H9 (cell line): ENCODE measurements around the gene PRR11. TPM values are rescaled to one million over a fixed set of nuclear protein-coding genes. Genes with fewer than 3 reads are reported as not detected.

ENCODE experiments used
- DNase-seq: peaks from one replicate; pipeline ENCODE4 v3.0.0-alpha.2; 2017
- H2AFZ ChIP-seq: one replicate; pipeline ENCODE4 v1.6.1; 2013; ENCODE audit warnings: mild to moderate bottlenecking, low read length, control low read depth, moderate library complexity
- H2AK5ac ChIP-seq: 2 replicates; pipeline ENCODE4 v1.6.1; 2013; ENCODE audit warnings: low read length, control low read depth, mixed read lengths; ENCODE audit not compliant: insufficient read length
- H2BK120ac ChIP-seq: one replicate; pipeline ENCODE4 v1.6.1; 2013; ENCODE audit warnings: low read depth, mild to moderate bottlenecking, low read length, control low read depth, inconsistent platforms; ENCODE audit not compliant: poor library complexity, severe bottlenecking
- H2BK12ac ChIP-seq: 2 replicates; pipeline ENCODE4 v1.6.1; 2013; ENCODE audit warnings: low read length, control low read depth, mixed read lengths, low read depth; ENCODE audit not compliant: insufficient read length
- H2BK15ac ChIP-seq: 2 replicates; pipeline ENCODE4 v1.6.1; 2013; ENCODE audit warnings: low read depth, low read length, control low read depth
- H2BK20ac ChIP-seq: one replicate; pipeline ENCODE4 v1.6.1; 2013; ENCODE audit warnings: low read depth, mild to moderate bottlenecking, low read length, control low read depth, inconsistent platforms; ENCODE audit not compliant: poor library complexity, severe bottlenecking
- H2BK5ac ChIP-seq: 2 replicates; pipeline ENCODE4 v1.6.1; 2013; ENCODE audit warnings: low read length, control low read depth, mixed read lengths; ENCODE audit not compliant: insufficient read length
- H3K14ac ChIP-seq: 2 replicates; pipeline ENCODE4 v1.6.1; 2013; ENCODE audit warnings: low read length, control low read depth; ENCODE audit not compliant: insufficient read depth
- H3K18ac ChIP-seq: 2 replicates; pipeline ENCODE4 v1.6.1; 2013; ENCODE audit warnings: low read depth, mild to moderate bottlenecking, mixed read lengths, low read length, control low read depth; ENCODE audit not compliant: insufficient read length
- H3K23ac ChIP-seq: 2 replicates; pipeline ENCODE4 v1.6.1; 2013; ENCODE audit warnings: low read length, control low read depth, mixed read lengths, low read depth; ENCODE audit not compliant: insufficient read length
- H3K23me2 ChIP-seq: 2 replicates; pipeline ENCODE4 v1.6.1; 2013; ENCODE audit warnings: low read depth, mild to moderate bottlenecking, mixed read lengths, low read length, control low read depth; ENCODE audit not compliant: insufficient read length, poor library complexity, severe bottlenecking
- H3K27ac ChIP-seq: 2 replicates; pipeline ENCODE4 v1.5.1; 2013; ENCODE audit warnings: low read length, control low read depth, mixed read lengths, low read depth; ENCODE audit not compliant: insufficient read length
- H3K27me3 ChIP-seq: 2 replicates; pipeline ENCODE4 v1.6.1; 2013; ENCODE audit warnings: low read length, control low read depth, inconsistent platforms; ENCODE audit not compliant: insufficient read depth
- H3K4ac ChIP-seq: 2 replicates; pipeline ENCODE4 v1.6.1; 2013; ENCODE audit warnings: low read depth, mild to moderate bottlenecking, control low read depth, inconsistent platforms, low read length, moderate library complexity
- H3K4me1 ChIP-seq: 2 replicates; pipeline ENCODE4 v1.6.1; 2013; ENCODE audit warnings: low read length, control low read depth, inconsistent platforms; ENCODE audit not compliant: insufficient read depth
- H3K4me2 ChIP-seq: 2 replicates; pipeline ENCODE4 v1.6.1; 2013; ENCODE audit warnings: low read length, control low read depth, mixed read lengths; ENCODE audit not compliant: insufficient read length, insufficient read depth
- H3K56ac ChIP-seq: 2 replicates; pipeline ENCODE4 v1.6.1; 2013; ENCODE audit warnings: low read depth, mild to moderate bottlenecking, mixed read lengths, low read length, control low read depth; ENCODE audit not compliant: insufficient read length
- H3K79me1 ChIP-seq: 2 replicates; pipeline ENCODE4 v1.6.1; 2013; ENCODE audit warnings: low read depth, mild to moderate bottlenecking, moderate library complexity, low read length, control low read depth, inconsistent platforms; ENCODE audit not compliant: insufficient read depth, poor library complexity, severe bottlenecking
- H3K79me2 ChIP-seq: 2 replicates; pipeline ENCODE4 v1.6.1; 2013; ENCODE audit warnings: low read length, control low read depth, inconsistent platforms; ENCODE audit not compliant: insufficient read depth
- H3K9ac ChIP-seq: 2 replicates; pipeline ENCODE4 v1.6.1; 2013; ENCODE audit warnings: low read length, control low read depth, mixed read lengths; ENCODE audit not compliant: insufficient read length; ENCODE audit errors: extremely low read depth
- H3K9me3 ChIP-seq: one replicate; pipeline ENCODE4 v1.6.1; 2013; ENCODE audit warnings: low read depth, low read length, inconsistent platforms; ENCODE audit not compliant: control insufficient read depth
- H3T11ph ChIP-seq: one replicate; pipeline ENCODE4 v1.6.1; 2013; ENCODE audit warnings: mild to moderate bottlenecking, low read length, control low read depth, inconsistent platforms
- H4K20me1 ChIP-seq: one replicate; pipeline ENCODE4 v1.6.1; 2013; ENCODE audit not compliant: control insufficient read depth, insufficient read length, insufficient read depth
- H4K5ac ChIP-seq: 2 replicates; pipeline ENCODE4 v1.6.1; 2013; ENCODE audit warnings: low read depth, mild to moderate bottlenecking, mixed read lengths, low read length, control low read depth; ENCODE audit not compliant: insufficient read length
- H4K8ac ChIP-seq: replicated peaks from 2 replicates; pipeline ENCODE4 v1.6.1; 2013; ENCODE audit warnings: low read length, control low read depth, mixed read lengths, low read depth; ENCODE audit not compliant: insufficient read length
- H4K91ac ChIP-seq: 2 replicates; pipeline ENCODE4 v1.6.1; 2013; ENCODE audit warnings: low read depth, mild to moderate bottlenecking, moderate library complexity, mixed read lengths, low read length, control low read depth; ENCODE audit not compliant: insufficient read length
- H3K27ac Mint-ChIP-seq, 3 experiments: 2 replicates in 2 of 3; 3 replicates in 1 of 3; pipeline ENCODE4 v1.8.0; 2020 to 2021; ENCODE audit warnings: mixed read lengths in 3 of 3, mild to moderate bottlenecking in 1 of 3, moderate library complexity in 1 of 3
- H3K27me3 Mint-ChIP-seq: 2 replicates; pipeline ENCODE4 v1.8.0; 2021; ENCODE audit warnings: low read depth, mild to moderate bottlenecking, moderate library complexity, mixed read lengths
- H3K36me3 Mint-ChIP-seq, 3 experiments: 2 replicates in 2 of 3; 3 replicates in 1 of 3; pipeline ENCODE4 v1.8.0; 2020 to 2021; ENCODE audit warnings: low read depth in 3 of 3, mixed read lengths in 3 of 3; ENCODE audit not compliant: insufficient read depth in 1 of 3
- H3K4me1 Mint-ChIP-seq, 2 experiments: 2 replicates each; pipeline ENCODE4 v1.8.0; 2020; ENCODE audit warnings: mixed read lengths in 2 of 2
- H3K4me3 Mint-ChIP-seq, 2 experiments: 2 replicates in 1 of 2; 3 replicates in 1 of 2; pipeline ENCODE4 v1.8.0; 2020 to 2021; ENCODE audit warnings: mild to moderate bottlenecking in 2 of 2, mixed read lengths in 2 of 2, moderate library complexity in 1 of 2
- H3K9me3 Mint-ChIP-seq, 2 experiments: 2 replicates in 1 of 2; 3 replicates in 1 of 2; pipeline ENCODE4 v1.8.0; 2020; ENCODE audit warnings: mild to moderate bottlenecking in 2 of 2, mixed read lengths in 2 of 2, moderate library complexity in 1 of 2
- WGBS: extraction: QIAGEN DNeasy Blood & Tissue Kit; methylation state at CpG from one replicate; pipeline ENCODE4 v1.1.7; 2013; ENCODE audit warnings: missing lambda C conversion rate, low lambda C conversion rate, mixed read lengths; ENCODE audit not compliant: insufficient read length; ENCODE audit errors: extremely low coverage; 5-methylcytosine and 5-hydroxymethylcytosine counted together
- total RNA-seq: library from RNA; stranded (reverse); gene quantifications from 2 replicates; pipeline ENCODE4 v1.2.1, GENCODE V29; 2021
- TF ChIP-seq, protein P1 (sequence below): fragments of 200-600 bp; sonication (generic); conservative IDR thresholded peaks from 3 replicates; pipeline ENCODE4 v1.8.0; 2021; ENCODE audit warnings: antibody characterized with exemption, mild to moderate bottlenecking

PRR11 gene
- total RNA-seq, 1 experiment from 2014 or later, result 70.7 TPM

DNA sequence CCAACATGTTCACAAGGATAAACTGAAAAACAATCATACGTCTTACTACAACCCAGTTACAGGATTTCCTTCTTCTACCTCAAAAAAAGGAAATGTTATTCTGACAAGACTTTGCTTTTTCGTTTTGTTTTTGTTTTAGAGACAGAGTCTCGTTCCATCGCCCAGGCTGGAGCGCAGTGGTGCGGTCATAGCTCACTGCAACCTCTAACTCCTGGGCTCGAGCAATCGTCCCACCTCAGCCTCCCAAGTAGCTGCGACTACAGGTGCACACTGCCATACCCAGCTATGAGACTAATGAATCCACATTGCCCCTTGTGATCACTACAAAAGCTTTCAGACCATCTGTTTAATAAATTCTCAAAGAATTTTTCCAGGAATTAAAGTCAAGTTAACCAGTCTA, 40.1 kb upstream of the PRR11 start:
- H3K14ac ChIP-seq, result no peak overlapping the region
- no peak overlapping the region for H4K91ac ChIP-seq
- no peak overlapping the region for H2BK15ac ChIP-seq
- no peak overlapping the region for H3T11ph ChIP-seq
- H3K9me3 ChIP-seq, result no peaks in the 10 kb centered on the region
- WGBS, result no CpG with 5 or more reads among the region's 9 CpGs
- Mint-ChIP-seq H3K4me1 (no peaks in the 10 kb centered on the region), H3K27me3 (no peaks in the 10 kb centered on the region), H3K4me3 (no peak overlapping the region), H3K9me3 (no peaks in the 10 kb centered on the region), H3K27ac (no peak overlapping the region), H3K36me3 (peaks cover 27 to 51% (median 40%) of the 10 kb centered on the region in 3 experiments; a peak in 6 of 7 replicates)
- no peak overlapping the region for H4K8ac ChIP-seq
- H3K9ac ChIP-seq, result no peak overlapping the region
- H4K5ac ChIP-seq, result no peak overlapping the region
- TF ChIP-seq, protein P1, sequence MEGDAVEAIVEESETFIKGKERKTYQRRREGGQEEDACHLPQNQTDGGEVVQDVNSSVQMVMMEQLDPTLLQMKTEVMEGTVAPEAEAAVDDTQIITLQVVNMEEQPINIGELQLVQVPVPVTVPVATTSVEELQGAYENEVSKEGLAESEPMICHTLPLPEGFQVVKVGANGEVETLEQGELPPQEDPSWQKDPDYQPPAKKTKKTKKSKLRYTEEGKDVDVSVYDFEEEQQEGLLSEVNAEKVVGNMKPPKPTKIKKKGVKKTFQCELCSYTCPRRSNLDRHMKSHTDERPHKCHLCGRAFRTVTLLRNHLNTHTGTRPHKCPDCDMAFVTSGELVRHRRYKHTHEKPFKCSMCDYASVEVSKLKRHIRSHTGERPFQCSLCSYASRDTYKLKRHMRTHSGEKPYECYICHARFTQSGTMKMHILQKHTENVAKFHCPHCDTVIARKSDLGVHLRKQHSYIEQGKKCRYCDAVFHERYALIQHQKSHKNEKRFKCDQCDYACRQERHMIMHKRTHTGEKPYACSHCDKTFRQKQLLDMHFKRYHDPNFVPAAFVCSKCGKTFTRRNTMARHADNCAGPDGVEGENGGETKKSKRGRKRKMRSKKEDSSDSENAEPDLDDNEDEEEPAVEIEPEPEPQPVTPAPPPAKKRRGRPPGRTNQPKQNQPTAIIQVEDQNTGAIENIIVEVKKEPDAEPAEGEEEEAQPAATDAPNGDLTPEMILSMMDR, result no peak
- H3K23ac ChIP-seq, result no peak overlapping the region
- DNase-seq, result no peak
- H2BK5ac ChIP-seq, result no peak overlapping the region
- H3K56ac ChIP-seq, result no peak overlapping the region
- H2AFZ ChIP-seq, result no peak overlapping the region
- no peak overlapping the region for H2BK120ac ChIP-seq
- no peaks in the 10 kb centered on the region for H3K4me1 ChIP-seq
- H3K79me1 ChIP-seq, result peaks cover 2% of the 10 kb centered on the region
- H3K4me2 ChIP-seq, result no peak overlapping the region
- 0 out of 2 replicates have a peak, but pooled peaks cover 2% of the 10 kb centered on the region for H3K79me2 ChIP-seq
- H3K4ac ChIP-seq, result no peak overlapping the region
- H3K27ac ChIP-seq, result no peak overlapping the region
- no peak overlapping the region for H3K18ac ChIP-seq
- H4K20me1 ChIP-seq, result no peaks in the 10 kb centered on the region
- no peaks in the 10 kb centered on the region for H3K23me2 ChIP-seq
- H2BK12ac ChIP-seq, result no peak overlapping the region
- H2AK5ac ChIP-seq, result no peak overlapping the region
- no peak overlapping the region for H2BK20ac ChIP-seq
- H3K27me3 ChIP-seq, result no peaks in the 10 kb centered on the region
